ENCODE data around the gene DENND2A.
"Not testable (repeated sequence)": the region's sequence is repeated elsewhere in the genome, so short reads cannot be mapped to it uniquely, and the experiment has no call there.

Gene DENND2A

DNA sequence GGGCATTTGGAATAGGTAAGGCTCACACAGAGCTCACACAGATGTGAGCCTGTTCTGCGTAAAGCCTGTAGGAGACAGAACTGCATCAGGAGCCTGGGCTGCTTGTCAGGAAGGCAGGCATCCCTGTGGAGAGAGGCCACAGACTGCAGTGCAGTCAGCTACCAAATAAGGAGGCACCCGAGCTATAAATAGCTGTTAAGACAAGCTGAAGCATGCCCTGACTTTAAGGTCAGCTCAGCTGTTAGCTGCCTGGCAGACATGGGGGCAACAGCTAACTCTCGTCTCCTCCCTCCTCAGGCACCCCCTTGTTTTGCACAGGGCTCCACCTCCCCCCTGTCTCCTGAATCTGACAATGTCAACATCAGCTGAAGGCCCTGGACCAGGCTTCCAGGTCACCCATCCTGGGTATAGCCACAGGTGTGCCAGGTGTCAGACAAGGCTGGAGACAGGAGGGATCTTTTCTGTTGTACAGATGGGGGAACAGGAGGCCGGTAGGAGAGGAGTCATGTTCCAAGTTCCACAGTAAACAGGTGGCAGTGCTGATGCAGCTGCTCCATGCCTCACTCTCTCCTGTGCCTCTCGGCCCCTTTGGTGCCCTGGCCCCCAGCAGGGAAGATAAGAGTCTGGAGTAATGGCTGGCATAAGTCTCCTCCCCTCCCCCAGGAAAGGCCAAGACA lies 133.7 kb downstream of the DENND2A start:
- no peak for DNase-seq (ENCODE audit: low read depth)

- no peak for DNase-seq (ENCODE audit: low read depth)
Observed at GRCh38 chr7:140501966-140502365, 138.6 kb downstream of the DENND2A start.

DNA sequence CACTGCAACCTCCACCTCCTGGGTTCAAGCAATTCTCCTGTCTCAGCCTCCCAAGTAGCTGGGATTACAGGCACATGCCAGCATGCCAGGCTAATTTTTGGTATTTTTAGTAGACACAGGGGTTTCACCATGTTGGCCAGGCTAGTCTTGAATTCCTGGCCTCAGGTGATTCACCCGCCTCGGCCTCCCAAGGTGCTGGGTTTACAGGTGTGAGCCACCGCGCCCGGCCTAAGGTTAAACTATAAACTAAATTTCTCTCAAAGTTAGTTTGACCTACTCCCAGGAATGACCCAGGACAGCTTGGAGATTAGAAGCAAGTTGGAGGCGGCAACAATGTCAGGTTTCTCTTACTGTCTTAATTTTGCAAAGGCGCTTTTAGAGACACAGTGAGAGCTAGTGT lies 142.8 kb downstream of the DENND2A start:
- DNase-seq (ENCODE audit: low read depth): not testable (repeated sequence)

GRCh38 chr7:140497241-140497769 lies 143.3 kb downstream of the DENND2A start:
- no peak for DNase-seq (ENCODE audit: low read depth)

- DNase-seq (ENCODE audit: low read depth): no peak
Observed at GRCh38 chr7:140495514-140496097, 145.0 kb downstream of the DENND2A start.

GRCh38 chr7:140494867-140495266 lies 145.7 kb downstream of the DENND2A start:
- no peak for DNase-seq (ENCODE audit: low read depth)

- DNase-seq (ENCODE audit: low read depth): no peak
Observed at GRCh38 chr7:140489026-140489359, 151.6 kb downstream of the DENND2A start.

GRCh38 chr7:140485500-140486265 lies 154.9 kb downstream of the DENND2A start:
- DNase-seq (ENCODE audit: low read depth): no peak

DNA sequence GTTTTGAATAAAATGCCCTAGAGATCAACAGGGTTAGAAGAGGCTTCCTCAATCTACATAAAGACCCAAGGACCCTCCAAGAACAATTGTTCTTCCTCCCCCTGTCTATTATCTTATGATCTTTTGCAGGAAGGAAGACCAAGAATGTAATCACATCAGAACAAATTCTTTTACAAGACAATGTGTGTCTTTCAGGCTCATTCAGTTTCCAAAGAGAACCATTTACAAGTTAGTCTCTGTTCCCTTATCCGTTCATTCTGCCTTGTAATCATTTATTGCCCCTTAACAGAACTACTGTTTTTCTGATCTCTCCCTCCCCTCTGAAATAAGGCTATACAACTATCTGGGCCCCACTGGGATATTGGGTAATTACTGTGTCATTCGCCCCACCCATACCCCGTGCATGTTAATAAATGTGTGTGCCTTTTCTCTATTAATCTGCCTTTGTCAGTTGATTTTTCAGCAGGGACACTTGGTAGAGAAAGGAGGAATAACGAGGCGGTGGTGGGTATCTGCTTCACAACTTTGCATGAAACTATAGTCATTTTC lies 155.6 kb downstream of the DENND2A start:
- DNase-seq (ENCODE audit: low read depth): no peak

- no peak for DNase-seq (ENCODE audit: low read depth)
Observed at GRCh38 chr7:140484479-140484878, 156.1 kb downstream of the DENND2A start.

DNA sequence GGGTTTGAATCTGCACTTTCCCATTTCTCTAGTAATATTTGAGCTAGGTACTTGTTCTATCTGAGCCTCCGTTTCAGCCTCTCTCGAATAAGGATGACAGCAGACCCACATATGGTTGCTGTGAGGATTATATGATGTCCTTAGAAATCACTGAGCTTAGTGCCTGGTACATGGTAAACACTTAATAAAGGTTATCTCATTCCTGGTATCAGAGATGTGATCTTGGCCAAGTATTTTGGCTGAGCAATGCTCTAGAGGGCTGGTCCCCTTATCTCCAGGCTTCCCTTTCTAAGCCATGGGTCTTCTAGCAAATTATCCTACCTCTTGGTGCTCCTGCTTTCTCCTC lies 160.9 kb downstream of the DENND2A start:
- no peak for DNase-seq (ENCODE audit: low read depth)

DNA sequence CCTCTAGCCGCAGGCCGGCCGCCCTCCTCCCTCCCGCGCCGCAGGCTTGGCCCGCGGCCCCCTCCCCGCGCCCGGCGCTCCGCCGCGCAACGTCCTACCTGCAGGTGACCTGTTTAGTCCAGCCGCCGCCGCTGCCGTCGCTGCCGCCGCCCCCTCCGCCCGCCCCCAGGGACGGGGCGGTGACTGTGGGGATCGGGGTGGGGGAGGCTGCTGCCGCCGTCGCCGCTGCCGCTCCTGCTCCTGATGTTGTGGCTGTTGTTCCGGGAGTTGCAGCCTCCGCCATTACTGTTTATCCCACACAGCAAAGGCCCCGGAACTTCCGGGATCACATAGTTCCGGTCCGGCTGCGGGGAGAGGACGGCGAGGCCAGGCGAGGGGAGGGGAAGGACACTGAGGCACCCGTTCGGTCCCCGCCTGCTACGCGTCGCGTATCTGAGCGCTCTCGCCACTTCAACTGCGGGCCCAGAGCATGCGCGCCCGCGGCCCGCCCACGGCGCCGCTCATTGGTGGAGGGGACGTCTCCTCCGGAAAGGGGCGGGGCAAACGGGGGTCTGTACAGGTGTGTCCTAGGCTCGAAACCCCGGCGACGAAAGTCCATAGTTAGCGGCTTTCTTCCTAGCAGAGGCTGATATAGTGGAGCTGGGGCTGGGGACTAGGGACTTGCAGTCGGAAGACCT lies 161.4 kb downstream of the DENND2A start, which contains the start of gene MKRN1:
TSS of gene MKRN1 (minus strand) at position 444 of the 677 bp plus-strand sequence. CDS start at position 283, 161 bp downstream.
- DNase-seq (ENCODE audit: low read depth): peak; percentile 82

DNA sequence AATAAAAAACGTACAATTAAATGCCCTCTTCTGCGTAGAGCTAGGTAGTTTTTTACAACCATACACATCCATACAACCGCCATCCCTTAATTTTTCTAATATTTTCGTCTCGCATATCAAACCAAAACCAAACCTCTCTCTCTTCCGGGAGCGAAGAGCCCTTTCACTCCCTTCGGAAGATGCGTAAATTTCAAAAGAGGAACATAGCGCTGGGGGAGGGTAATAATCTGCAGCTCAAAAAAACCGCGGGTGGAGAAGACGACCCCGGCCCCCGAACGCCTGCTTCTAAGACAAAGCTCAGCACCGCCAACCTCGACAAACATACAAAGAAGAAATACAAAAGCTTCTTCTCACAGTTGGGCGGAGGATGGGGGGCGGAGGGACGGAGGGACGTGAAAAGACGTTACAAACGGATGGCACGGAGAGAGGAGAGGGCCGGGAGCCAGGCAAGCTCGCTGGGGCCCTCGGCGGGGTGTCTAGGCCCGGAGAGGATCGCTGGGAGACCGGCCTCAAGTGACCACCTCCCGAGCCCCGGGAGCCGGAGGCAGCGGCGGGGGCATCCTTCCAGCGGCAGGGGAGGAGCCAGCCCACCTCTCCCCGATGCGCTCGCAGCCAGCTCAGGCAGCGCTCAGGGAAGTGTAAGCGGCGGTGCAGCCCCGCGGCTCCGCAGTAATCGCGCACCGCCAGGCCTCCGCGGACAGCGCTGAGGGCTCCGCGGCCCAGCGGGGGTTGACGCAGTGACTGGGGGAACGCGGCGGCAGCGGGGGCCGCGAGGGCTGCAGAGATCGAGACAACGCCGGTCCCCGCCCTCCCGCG lies 162.2 kb downstream of the DENND2A start:
- DNase-seq (ENCODE audit: low read depth): no peak

- DNase-seq (ENCODE audit: low read depth): no peak
Observed at GRCh38 chr7:140476698-140477261, 163.8 kb downstream of the DENND2A start.

GRCh38 chr7:140475747-140476333 lies 164.8 kb downstream of the DENND2A start:
- DNase-seq (ENCODE audit: low read depth): no peak

Measured in stimulated activated CD8-positive, alpha-beta memory T cell treated with anti-CD3 and anti-CD28 coated beads, Interleukin-15, amount 100 ng/mL, for 24 hours (primary cell).